Amniotic epithelial cell (primary cell): ENCODE results near the gene UBXN10.
"Not testable (repeated sequence)": the region's sequence is repeated elsewhere in the genome, so short reads cannot be mapped to it uniquely, and the experiment has no call there.

ENCODE experiments used
- DNase-seq: peaks from one replicate; pipeline ENCODE4 v3.0.0-alpha.2; 2010; ENCODE audit warnings: low read depth

Gene UBXN10

GRCh38 chr1:20200966-20201365, 15.1 kb downstream of the UBXN10 start:
- no peak for DNase-seq

DNA sequence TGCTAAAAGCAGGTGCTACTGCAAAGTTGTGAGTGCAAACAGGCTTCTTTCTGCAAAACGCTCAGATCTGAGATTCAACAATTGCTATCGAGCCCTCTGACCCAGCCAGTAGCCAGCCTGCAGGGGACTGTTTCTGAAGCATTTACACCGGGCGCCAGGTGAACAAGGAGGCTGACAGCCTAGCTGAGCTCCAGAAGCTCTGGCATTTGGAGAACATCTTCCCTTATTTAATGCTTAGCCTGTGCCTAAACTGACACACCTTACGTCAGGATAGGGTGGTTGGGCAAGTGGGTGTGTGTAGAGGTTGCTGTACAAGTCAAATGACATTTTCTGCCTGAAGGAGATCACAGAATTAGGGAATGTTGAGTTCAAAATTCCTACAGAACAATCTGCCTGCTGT, 16.3 kb downstream of the UBXN10 start:
- no peak for DNase-seq

DNA sequence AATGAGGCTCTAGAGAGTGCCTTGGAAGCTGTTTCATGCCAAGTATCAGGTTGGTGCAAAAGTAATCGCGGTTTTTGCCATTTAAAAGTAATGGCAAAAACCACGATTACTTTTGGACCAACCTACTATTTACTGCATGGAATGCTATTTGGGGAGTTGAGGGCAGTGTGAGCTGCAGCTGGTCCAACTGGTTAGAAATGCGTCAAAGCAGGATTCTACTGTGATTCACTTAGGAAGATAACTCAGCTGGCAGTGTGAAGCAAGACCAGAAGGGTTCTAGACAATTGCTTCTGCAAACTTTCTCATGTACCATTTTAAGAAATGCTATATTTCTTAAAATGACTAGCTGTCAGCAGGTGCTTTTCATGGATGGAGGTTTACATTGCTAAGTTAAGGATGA, 21.6 kb downstream of the UBXN10 start:
- peak; percentile 69 for DNase-seq

DNA sequence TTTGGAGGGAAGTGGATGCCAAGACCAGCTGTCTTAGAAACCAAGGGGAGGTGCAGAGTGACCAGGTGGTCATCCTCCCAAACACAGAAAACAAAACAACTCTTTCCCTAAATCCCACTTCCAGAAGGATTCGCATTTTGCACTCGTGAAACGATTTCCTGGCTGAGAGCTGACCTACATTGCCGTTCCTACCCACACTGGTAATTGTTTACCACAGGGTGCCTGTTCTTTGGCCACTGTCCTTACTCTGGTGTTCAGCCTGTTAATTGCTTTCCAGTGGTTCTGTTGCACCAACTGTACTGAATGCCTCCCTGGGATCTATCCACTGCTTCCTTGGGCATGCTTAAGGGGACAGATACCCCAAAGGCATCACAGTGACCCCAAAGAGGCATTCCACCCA, 23.6 kb downstream of the UBXN10 start:
- no peak for DNase-seq

DNA sequence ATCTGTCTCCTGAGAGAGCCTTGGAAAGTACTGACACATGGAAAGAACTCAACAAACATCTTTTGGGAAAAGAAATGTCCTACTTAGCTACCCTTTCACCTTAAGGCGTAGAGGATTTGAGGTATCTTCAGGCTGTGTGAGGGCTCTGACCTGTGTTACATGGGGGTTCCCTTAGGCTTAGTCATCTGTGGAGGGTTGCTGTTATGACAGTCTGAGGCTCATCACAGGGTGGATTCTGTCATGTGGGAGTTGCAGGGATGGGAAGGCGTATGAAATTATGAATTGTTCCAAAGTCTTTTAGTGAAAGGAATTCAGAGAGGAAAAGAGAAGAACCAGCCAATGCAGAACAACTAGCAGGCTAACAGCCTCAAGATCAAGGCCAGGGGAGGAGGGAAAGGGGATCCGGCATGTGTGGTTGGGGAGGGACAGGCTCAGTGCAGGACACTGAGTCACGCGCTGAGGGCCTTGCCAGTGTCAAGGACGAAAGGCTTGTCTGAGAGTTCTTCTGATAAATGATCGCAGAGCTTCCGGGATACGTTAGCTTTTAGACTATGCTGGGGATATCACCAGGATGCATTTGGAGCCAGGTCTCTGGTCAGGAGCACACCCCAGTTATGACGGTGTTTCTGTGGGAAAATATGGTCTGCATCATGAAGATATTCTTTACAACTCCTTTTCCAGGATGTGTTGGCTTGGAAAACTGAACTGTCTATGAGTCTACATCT, 25.0 kb downstream of the UBXN10 start:
- DNase-seq, result peak; percentile 56

GRCh38 chr1:20211511-20211931, 25.6 kb downstream of the UBXN10 start:
- peak; percentile 37 for DNase-seq

- DNase-seq, result no peak
These were observed 26.3 kb downstream of the UBXN10 start for GRCh38 chr1:20212085-20212684.

GRCh38 chr1:20212685-20213331, 26.9 kb downstream of the UBXN10 start:
- peak; percentile 29 for DNase-seq

- no peak for DNase-seq
These were observed 29.8 kb downstream of the UBXN10 start for GRCh38 chr1:20215716-20216115.

DNA sequence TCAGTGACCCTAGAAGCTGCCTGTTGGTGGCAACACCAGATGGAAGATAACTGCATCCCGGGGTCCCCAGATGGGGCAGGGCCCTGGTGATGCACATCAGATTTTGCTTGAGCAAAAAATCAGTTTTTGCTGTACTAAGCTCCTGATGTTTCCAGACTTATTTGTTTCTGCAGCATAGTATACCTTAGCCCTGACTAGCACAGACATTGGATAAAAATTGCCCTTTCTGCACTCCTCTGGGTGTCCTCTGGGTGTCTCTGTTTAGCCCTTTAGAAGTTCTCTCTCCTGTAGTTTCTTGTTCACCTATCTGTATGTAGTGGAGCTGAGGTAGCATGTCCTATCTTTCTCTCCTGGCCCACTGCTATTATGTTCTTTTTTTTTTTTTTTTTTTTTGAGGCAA, 30.7 kb downstream of the UBXN10 start:
- peak; percentile 30 for DNase-seq

DNA sequence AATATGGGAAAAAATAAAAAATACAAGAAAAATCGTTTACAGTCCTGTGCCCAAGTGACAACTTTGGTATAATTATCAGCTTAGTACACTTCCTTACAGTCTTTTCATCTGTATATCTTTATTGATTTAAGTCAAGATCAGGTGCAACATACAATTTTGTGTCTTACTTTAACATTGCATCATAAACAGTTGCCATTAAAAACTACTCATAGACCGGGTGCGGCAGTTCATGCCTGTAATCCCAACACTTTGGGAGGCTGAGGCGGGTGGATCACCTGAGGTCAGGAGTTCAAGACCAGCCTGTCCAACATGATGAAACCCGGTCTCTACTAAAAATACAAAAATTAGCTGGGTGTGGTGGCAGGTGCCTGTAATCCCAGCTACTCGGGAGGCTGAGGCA, 33.2 kb downstream of the UBXN10 start:
- not testable (repeated sequence) for DNase-seq

GRCh38 chr1:20220036-20220435, 34.1 kb downstream of the UBXN10 start:
- DNase-seq, result no peak

DNA sequence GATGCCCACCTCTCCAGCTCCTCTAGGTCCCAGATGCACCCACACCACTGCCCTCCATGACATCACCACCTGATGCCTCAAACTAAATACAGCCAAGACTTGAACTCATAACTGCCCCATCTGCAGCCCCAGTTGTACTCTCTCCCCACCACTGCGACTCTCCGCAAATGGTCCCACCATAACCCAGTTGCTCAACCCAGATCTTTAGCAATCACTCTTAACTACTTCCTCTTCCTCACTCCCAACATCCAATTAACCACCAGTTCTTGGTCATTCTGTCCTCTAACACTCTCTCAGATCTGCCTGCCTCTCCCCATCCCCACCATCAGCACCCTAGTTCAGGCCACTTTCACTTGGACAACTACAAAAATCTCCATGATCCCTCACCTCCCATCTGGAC, 37.2 kb downstream of the UBXN10 start:
- no peak for DNase-seq

DNA sequence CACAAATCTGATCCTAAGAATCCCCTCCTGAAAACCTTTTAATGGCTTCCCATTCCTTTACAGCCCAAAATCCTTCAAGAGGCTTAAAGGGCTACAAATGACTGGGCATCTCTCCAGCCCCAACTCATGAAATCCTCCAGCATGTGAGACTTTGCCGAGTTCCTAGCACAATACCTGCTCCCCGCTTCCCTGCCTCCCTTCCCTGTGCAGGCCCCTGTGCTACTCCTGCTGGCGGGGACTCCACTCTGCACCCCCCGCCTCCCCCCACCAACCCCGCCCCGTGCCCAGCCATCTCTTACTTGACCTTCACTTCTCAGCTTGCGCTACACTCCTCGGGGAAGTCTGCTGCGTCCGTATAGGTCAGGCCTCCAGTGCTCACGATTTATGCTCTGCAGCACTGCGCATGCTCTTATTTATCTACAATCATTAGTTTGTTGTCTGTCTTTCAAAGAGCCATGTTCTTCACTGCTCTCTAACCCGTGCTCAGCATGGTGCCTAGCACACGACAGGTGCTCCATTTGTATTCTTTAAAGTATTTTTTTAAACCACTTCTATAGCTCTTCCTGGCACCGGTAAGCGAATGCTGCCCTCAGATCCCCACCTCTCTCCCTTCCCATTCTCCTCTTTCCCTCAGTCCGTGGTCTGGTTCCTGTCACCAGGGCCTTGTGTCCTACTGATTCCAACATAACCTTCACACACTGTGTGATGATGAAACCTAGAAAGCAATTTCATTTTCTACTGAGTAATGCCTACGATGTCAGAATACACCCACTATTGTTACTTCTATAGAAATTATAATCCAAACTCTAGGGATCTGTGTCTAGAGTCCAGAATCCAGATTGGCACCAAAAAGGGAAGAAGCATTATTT, 37.9 kb downstream of the UBXN10 start:
- DNase-seq, result no peak

- no peak for DNase-seq
These were observed 38.6 kb downstream of the UBXN10 start for GRCh38 chr1:20224546-20224945.

- no peak for DNase-seq
These were observed 41.8 kb downstream of the UBXN10 start for GRCh38 chr1:20227704-20228103.

DNA sequence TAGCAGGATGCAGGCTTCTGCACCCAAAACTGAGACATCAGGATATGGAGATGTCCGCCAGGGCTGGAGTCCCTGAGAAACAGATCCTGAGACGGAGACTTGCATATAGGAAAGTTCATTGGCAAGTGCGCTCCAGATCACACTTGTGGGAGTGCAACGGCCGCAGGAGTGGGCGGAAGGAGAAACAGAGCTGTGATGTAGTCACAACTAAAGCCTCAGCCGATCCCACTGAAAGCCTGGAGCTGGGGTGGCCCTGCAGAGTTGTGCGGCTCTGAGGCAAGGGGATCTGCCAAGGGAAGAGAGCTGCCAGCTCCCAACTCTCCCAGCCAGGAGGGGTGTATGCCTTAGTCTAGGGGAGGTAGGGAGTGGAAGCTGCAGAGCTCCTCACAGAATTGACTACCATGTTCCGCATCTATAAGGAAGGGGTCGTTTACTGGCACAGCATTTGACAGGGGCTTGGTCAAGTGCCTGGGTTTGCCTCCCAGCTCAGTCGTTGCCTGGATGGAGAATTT, 42.5 kb downstream of the UBXN10 start:
- no peak for DNase-seq

DNA sequence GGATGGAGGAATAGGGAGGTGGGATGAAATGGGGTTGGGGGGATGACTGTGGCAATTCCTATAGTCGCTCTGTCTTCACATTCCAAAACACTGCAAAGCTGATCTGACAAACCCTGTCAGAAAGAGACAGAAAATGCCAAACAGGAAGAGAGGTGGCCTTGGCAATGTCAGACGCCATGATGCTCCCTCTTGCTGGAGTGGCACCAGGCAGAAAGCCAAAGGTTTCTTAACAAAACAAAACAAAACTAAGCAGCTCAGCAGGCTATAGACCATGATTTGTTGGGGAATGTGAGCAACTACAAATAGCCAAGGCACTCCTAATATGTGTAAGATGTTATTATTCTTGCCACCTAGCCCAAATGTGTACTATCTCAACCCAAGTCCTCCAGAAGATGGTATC, 43.3 kb downstream of the UBXN10 start:
- DNase-seq, result no peak

DNA sequence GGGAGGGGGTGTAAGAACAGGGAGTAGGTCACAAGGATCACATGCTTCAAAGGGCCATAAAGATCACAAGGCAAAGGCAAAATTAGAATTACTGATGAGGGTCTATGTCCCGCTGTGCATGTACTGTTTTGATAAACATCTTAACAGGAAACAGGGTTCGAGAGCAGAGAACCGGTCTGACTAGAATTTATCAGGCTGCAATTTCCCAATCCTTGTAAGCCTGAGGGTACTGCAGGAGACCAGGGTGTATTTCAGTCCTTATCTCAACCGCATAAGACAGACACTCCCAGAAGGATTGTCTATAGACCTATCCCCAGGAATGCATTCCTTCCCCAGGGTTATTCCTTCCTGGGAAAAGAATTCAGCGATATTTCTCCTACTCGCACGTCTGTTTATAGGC, 46.7 kb downstream of the UBXN10 start:
- DNase-seq, result peak; percentile 73

- no peak for DNase-seq
These were observed 47.5 kb downstream of the UBXN10 start for GRCh38 chr1:20233394-20233793.

GRCh38 chr1:20233866-20234265, 48.0 kb downstream of the UBXN10 start:
- DNase-seq, result no peak
